IPS DF 4.7 (cell line): Measurements from ENCODE around the gene ATP2C1.

ENCODE experiments used
- DNase-seq: peaks from one replicate; pipeline ENCODE4 v3.0.0-alpha.2; 2013; ENCODE audit warnings: low spot score; ENCODE audit errors: extremely low read depth

Gene ATP2C1

DNA sequence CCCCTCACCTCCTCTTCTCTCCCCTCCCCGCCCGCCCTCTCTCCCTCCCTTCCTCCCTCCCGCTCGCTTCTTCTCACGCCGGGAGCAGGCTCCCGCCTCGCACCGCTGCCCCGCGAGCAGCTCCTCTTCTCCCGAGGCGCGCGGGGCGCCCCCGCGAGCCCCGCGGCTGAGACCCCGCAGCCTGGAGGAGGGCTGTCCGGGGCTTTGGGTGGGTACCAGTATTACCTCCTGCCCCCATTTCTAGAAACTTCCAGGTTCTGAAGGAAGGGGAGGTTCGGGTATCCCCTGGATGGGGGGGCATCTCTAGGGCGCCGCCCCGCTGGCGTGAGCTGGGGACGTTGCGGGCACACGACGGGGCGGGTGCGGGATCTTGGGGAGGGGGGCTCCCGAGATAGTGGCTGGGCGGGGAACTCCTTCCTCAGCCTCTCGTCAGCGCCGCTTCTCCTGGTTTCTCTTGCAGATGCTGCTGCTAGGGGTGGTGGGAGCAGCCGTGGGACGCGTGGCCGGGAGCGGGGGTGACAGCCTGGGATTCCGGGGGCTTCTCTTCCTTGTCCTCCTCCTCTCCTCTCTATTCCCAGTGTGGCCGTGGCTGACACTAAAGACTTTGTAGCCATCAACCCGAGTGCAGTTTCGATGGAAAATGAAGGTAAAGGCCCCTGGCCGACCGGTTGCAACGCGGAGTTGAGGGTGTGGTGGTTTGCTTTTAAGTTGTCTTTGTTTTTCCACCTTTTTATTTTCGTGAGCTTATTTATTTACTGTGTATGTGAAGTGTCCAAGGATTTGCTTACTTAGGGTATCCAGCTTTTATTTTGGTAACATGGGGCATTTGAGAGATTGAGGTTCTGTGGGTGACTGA, 474 bp downstream of the ATP2C1 start:
- DNase-seq: no peak

DNA sequence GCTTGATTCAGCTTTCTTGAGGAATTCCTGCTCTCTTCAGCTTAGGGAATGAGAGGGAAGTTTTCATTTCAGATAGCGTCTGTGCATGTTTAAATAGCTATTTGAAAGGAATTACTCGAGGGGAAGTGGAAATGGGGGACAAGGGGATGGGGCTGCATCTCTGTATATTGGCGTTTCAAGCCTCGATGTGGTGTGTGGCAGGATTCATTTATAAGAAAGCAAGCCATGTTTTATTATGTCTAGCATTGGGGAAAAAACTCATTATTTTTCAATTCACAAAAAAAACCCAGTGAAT, 1.0 kb downstream of the ATP2C1 start:
- DNase-seq: no peak

DNA sequence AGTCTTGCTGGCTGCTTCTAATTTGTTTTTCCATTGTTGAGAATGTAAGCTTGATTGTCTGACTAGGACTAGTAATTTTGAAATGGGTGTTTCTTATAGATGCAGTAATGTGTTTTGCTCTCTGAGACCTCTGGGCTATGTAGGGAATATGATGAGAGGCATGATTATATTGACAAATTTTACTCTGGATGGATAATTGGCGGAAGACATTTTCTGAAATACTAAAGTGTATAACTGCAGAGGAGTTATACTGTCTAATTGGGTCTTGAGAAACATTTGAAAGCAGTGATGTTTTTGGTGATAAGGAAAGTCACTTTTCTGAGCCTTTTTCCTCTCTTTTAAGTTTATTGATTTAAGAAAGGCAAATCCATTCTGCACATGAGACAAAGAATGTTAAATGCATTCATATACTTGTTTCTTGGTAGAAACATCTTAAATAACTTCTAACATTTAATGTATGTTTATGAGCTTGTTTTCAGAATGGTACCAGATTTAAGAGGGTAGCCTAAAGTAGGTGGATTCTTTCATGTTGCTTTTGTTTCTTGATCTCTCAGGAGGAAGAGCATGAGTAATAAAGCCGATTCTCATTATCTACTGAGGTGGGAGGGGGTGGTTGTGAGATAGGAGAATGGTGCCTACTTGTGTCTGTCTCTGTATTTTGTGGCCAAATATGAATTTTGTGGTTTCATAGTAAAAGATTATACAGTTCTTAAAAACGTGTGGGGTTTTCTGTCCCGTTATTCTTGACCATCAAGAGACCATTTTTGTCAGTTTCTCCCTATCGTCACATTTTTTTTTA, 2.0 kb downstream of the ATP2C1 start:
- no peak for DNase-seq

DNA sequence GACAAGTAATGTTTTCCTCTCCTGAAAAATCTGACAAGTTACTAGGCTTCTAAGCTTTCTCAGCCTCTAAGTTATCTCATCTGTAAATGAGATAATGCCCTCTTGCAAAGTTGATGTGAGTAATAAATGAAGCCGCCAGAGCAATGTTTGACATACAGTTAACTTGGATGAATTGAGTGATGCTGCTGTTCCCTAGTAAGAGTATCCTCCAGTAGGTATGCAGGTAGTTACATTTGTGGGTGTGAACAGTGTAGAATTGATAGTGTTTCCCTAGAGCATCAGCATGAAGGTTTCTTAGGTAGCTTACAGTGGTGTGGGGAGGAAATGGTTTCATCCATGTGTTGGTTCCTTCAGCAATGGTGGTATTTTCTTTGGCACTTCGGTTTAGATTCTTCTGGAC, 3.4 kb downstream of the ATP2C1 start:
- DNase-seq: no peak

DNA sequence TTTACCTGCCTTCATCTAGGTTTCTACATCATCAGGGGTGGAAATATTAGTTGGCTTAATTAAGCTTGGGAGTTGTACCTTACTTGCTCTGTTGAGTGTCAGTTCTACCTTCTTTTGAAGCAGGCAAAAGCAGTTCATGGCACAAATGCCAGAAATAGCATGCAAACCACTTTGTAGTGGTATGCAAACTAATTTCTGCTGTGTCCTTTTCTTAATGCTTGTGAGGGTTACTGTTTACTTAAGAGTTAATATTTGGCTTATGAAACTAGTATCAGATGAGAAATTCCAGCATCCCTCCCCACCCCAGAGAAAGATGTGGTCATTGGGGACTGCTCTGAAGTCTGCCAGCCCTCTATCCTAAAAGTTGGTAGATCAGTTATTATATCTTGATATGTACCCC, 7.1 kb downstream of the ATP2C1 start:
- DNase-seq: no peak

DNA sequence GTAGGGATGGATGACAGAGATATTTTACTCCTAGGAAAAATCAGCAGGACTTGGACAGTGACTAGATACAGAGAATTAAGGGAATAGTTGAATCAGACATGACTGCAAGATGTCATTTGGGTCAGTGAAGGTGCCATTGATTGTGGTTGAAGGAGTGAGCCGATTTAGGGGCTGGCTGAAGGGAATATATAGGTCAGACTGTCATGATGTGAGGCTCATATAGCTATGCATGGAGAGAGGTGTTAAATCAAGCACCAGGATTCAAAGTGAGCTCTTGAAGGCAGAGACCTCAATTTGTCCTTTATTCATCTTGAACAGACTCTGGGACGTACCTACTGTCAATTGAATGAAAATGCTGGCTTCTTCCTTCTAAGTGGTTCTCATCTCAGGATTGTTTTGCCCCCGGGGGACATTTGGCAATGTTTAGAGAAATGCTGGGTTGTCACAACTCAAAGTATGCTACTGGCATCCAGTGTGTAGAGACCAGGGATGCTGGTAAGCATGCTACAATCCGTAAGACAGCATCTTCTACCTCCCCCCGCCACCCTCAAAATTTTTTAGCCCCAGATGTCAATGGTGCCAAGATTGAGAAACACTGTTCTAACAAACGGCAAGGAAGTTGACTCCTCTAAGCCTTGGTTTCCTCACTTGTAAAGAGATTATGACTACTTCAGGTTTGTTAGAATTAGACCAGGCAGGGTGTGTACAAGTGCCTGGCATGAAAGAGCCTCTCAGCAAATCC, 7.8 kb downstream of the ATP2C1 start:
- DNase-seq: no peak

DNA sequence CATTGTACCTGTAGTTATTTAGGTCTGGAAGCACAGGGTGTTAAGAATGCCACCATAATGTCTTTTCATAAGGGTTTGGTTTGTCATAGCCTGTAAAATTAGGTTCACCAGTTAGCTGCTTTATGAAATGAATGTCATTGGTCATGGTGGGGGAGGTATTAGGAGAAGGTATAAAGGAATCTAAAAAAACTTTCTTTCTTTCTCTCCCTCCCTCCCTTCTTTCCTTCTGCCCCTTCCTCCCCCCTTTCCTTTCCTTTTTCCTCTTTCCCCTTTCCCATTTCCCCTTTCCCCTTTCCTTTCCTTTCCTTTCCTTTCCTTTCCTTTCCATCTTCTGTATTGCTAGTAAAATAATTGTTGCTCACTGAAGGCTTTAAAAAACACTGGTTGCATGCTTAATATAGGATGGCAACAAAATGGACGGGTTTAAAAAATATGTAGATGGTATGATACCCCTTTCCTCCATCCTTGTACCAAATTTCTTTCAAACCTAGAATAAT, 9.6 kb downstream of the ATP2C1 start:
- no peak for DNase-seq

DNA sequence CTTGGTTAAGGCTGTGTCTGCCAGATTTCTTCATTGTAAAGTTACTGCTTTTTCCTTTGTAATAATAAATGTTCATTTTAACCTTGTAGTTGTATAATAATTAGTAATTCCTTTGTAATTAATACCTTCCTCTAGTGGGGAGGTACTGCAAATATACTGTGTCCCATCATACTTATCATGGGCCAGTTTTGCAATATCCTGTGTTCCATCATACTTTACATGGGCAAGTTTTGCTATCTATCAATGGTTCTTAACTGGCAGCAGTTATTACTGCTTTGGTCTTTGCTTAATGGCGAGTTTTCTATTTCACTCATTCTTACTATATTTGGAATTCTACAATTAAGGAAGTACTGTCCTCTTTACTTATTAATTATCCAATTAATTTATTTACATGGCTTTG, 10.6 kb downstream of the ATP2C1 start:
- DNase-seq: no peak

DNA sequence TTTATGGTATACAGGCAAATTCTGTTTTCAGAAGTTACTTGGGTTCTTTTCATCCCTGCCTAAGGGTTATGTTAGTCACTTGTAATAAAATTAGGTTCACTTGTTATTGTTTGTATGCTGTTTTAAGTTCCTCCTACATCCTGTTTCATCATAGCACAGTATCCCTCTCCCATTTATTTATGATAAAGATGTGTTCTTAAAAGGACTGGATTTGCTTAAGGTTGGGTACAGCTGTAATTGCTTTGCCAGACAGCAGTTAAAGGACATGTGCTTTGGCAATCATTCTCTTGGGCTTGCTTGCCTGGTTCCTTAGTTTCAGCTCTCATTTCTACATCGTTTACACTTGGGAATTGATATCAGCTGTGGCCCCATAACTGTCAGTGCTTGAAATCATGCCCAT, 11.7 kb downstream of the ATP2C1 start:
- no peak for DNase-seq

DNA sequence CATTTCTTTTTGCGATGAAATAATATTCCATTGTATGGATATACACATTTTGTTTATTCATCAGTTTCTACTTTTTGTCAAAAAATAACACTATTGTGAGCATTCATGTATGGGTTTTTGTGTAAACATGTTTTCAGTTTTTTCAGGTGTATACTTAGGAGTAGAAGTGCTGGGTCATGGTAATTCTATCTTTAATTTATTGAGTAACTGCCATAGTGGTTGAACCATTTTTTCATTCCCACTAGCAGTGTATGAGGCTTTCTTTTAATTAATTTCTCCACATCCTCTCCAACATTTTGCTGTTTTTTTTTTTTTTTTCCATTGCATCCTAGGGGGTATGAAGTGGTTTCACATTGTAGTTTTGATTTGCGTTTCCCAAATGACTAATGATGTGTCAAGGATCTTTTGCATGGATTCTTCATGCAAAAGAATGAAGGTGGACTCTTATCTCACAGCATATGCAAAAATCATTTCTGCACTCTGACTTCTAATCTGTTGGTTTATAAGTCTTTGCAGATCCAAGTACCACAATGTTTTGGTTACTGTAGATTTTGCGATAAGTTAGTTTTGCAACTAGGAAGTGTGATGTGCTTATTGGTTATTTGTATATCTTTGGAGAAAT, 12.6 kb downstream of the ATP2C1 start:
- DNase-seq: no peak

DNA sequence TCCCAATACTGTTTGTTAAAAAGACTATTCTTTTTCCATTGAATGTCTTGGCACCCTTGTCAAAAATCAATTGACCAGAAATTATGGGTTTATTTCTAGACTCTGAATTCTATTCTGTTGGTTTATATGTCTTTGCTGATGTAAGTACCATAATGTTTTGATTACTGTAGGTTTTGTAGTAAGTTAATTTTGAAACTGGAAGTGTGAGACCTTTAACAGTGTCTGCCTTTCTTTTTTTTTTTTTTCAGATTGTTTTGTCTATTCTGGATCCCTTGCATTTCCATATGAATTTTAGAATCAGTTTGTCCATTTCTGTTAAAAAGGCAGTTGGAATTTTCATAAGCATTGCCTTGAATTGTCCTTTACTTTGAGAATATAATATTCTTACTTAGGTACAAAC, 13.6 kb downstream of the ATP2C1 start:
- DNase-seq: no peak

DNA sequence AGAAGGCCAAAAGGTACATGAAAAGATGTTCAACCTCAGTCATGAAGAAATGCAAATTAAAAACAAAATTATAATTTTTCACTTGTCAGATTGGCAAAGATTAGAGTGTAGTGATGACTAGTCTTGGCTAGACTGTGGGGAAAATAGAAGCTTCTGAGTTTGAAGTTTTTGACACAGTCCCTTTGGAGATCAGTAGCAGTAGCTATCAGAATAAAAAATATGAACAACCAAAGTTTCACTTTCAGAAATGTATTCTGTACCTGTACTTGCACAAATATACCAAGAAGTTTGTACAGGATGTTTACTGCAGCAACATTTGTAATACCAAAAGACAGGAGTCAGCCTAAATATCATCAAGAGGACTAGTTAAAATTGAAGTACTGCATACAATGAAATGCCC, 14.1 kb downstream of the ATP2C1 start:
- no peak for DNase-seq

DNA sequence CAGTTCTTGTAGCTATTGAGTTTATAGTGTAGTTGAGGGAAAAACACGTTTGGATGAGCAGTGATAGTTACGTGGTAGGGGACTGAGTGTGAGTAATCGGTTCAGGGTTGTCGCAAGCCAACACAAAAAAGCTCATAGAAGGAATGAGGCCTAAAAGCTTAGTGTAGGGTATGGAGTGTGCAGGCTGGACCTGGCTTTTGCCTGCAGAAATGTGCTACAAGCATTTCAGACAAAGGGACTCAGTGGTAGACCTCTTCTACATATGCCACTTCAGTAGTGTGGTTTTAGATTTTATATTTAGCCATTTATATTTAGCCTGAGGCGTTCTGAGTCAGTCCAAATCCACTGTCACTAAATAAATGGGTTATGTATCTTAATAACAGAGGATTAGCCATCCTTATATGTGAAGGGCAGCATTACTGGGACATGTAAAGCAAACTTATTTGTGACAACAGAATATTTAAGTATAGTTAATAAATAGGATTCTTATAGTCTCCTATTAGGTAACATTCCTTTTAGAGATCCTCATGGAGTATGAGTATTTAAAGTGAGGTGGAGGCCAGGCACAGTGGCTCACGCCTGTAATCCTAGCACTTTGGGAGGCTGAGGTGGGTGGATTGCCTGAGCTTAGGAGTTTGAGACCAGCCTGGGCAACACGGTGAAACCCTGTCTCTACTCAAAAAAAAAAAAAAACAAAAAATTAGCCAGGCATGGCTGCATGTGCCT, 21.8 kb downstream of the ATP2C1 start:
- no peak for DNase-seq

DNA sequence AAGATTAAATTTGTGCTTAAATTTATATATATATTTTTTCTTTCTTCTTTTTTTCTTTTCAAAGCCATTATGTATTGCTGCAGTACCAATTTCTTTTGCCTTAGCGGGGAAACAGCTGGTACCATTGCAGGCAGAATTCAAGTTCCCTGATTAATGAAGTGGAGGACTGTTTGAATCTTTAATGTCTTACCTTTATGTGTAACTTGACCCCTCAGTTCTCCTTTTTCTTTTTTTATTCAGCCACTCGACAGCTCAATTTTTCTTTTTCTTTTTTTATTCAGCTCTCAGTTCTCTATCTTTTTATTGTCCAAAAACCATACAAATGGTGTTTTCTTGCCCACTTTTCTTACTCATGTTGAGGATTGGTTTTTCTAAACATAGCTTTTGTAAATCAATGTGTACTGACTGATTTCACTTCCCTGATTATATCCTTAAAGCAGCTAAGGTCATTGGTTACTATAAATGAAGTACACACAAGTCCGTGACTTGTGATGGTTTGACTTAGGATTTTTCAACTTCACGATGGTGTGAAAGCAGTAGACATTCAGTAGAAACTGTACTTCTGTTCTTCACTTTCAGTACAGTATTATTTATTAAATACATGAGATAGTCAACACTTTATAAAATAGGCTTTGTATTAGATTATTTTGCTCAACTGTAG, 22.8 kb downstream of the ATP2C1 start:
- DNase-seq: no peak

DNA sequence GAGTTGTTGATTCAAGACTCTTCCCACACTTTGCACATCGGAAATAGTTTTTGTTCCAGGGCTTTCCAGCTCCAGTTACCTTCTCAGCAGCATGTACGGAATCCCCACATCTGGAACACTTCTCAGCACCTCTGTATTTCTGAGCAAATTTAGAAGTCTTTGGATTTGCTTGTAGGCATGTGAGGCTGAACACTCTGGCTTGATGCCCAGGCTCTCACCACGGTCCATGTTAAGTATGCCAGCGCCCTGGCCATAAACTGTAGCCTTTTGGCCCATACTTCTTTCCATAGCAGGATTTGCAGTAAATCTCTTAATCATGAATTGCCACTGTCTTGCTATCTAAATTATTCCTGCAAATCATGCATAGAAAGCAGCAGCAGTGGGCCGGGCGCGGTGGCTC, 24.4 kb downstream of the ATP2C1 start:
- no peak for DNase-seq

DNA sequence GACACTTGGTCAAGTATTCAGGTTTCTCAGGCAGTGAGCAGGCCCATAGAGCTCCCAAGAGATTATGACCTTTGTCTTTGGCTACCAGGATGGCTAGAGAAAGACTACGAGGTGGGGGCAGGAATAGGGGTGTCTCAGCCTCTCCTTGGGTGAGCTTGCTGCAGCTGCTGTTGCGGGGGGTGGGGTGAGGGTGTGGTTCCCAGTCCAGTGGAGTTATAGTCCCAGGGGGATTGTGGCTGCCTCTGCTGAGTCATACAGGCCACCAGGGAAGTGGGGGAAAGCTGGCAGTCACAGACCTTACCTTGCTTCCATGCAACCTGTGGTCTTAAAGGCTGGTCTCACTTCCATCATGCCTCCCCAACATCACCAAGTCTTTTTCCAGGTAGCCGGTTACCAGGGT, 31.7 kb downstream of the ATP2C1 start:
- no peak for DNase-seq

DNA sequence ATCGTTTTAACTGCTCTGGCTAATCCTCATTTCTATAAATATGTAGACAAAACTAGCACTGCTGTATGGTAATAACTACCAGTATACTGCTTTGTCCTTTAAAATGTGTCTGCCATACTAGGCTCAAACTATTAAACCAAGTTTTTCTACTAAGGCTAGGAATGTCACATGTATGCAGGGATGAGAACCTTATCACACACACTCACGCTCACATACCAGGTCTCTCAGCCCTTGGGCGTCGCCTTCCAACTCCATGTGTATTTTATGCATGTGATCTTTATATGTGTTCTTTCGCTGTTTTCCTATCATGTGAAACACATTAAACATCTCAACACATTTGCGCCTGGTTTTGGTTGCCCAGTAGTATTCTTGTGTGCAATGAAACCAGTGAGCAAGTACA, 32.6 kb downstream of the ATP2C1 start:
- DNase-seq: no peak

DNA sequence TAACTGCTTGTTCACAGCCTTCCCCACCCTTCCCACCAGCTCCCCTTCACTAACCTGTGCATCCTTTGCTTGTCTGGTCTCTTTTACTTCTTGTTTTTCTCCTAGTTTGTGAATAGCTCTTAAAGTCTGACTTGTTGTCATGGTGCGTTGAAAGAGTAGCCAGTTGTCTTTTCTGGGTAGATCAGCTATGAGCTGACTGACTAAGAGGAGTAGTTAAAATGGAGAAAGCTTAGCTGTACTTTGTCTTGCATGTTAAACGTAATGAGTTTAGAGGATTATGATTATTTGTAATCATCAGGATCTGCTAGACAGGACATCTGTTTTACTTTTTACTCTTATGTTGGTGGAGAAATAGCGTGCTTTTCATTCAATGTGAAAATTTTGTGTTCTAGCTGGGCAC, 35.9 kb downstream of the ATP2C1 start:
- no peak for DNase-seq

DNA sequence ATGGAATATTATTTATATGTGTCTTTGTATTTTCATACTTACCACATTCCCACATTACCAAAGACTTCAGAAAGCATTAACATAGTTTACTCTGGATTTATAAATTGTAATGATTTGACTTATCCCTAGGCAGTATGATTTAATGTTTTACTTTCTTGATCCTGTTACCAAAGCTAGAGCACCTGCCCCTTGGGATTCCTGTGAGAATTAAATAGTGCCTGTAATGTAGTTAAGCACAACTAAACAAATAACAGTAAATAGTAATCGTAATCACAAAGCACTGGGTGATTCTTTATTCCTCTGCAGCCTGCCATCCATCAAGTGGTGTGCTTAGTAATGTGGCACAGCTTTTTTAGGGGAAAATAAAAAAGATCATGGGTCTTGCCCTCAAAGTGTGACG, 39.1 kb downstream of the ATP2C1 start:
- DNase-seq: no peak

DNA sequence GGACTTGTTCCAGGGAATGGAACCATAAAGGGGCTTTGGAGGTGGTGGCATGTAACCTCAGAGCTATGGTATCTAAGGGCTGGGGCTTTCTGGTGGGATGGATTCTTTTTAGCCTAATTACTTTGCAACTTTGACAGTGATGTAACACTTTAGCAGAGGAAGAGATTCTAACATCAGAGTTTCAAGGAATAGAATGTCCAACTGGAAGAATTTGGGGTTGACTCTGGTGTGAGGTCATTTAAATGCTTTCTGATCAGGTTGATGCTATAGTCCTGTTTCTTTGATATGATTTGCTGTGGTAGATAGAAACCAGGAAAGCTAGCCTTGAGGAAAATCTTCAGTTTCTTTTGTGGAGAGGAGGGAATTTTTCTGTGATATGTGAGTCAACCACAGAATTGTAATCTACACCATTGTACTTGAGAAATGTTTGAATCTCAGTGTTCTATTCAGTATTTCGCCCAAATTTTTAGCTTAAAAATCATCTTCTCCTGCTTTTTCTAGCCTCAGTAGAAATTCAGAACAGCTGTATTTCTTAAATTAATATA, 40.0 kb downstream of the ATP2C1 start:
- DNase-seq: no peak
